ENCODE measurements around the gene KCTD20.

KCTD20 gene

GRCh38 chr6:36459501-36459900 lies 16.7 kb downstream of the KCTD20 start:
- Histone ChIP-seq H4K20me1 (ENCODE audit: insufficient read depth, low read length, poor library complexity, severe bottlenecking) (peaks cover 32% of the 10 kb centered on the region), H3F3A (ENCODE audit: low read depth) (no peaks in the 10 kb centered on the region), H3K4me1 (ENCODE audit: insufficient read depth, low read length, poor library complexity, severe bottlenecking) (no peaks in the 10 kb centered on the region), H3K9me3 (ENCODE audit: insufficient read depth, low read depth, low read length) (no peaks in the 10 kb centered on the region), H3K9ac (ENCODE audit: low read depth, low read length, poor library complexity, severe bottlenecking) (no peak overlapping the region), H3K36me3 (ENCODE audit: insufficient read depth, low read length) (no peaks in the 10 kb centered on the region), H3K9me2 (replicated peaks; ENCODE audit: low read depth, low read length) (no peaks in the 10 kb centered on the region), H2AFZ (ENCODE audit: low read length) (no peak overlapping the region), H3K79me2 (ENCODE audit: insufficient read depth, low read length) (peaks cover 93% of the 10 kb centered on the region), H3K27me3 (ENCODE audit: insufficient read depth, low read length, poor library complexity, severe bottlenecking) (no peaks in the 10 kb centered on the region), H3K4me3 (ENCODE audit: low read length, poor library complexity, severe bottlenecking) (no peak overlapping the region), H3K4me2 (ENCODE audit: low read depth, low read length, poor library complexity, severe bottlenecking) (no peak overlapping the region)
- TF ChIP-seq CTCF (conservative IDR thresholded peaks at IDR 0.05; ENCODE audit: low read length) (no peak), EZH2phosphoT487 (IDR thresholded peaks at IDR 0.05; ENCODE audit: borderline replicate concordance) (no peak)

GRCh38 chr6:36460916-36461315 lies 18.1 kb downstream of the KCTD20 start:
- no peak overlapping the region for H3K4me2 ChIP-seq (ENCODE audit: low read depth, low read length, poor library complexity, severe bottlenecking)
- peaks cover 39% of the 10 kb centered on the region for H4K20me1 ChIP-seq (ENCODE audit: insufficient read depth, low read length, poor library complexity, severe bottlenecking)
- H3K4me3 ChIP-seq (ENCODE audit: low read length, poor library complexity, severe bottlenecking), result no peak overlapping the region
- H3K9me3 ChIP-seq (ENCODE audit: insufficient read depth, low read depth, low read length), result no peaks in the 10 kb centered on the region
- H3K27me3 ChIP-seq (ENCODE audit: insufficient read depth, low read length, poor library complexity, severe bottlenecking), result no peaks in the 10 kb centered on the region
- H3F3A ChIP-seq (ENCODE audit: low read depth), result no peaks in the 10 kb centered on the region
- H2AFZ ChIP-seq (ENCODE audit: low read length), result no peak overlapping the region
- no peaks in the 10 kb centered on the region for H3K9me2 ChIP-seq (replicated peaks; ENCODE audit: low read depth, low read length)
- no peak overlapping the region for H3K9ac ChIP-seq (ENCODE audit: low read depth, low read length, poor library complexity, severe bottlenecking)
- no peaks in the 10 kb centered on the region for H3K36me3 ChIP-seq (ENCODE audit: insufficient read depth, low read length)
- H3K4me1 ChIP-seq (ENCODE audit: insufficient read depth, low read length, poor library complexity, severe bottlenecking), result no peaks in the 10 kb centered on the region
- peaks cover 90% of the 10 kb centered on the region for H3K79me2 ChIP-seq (ENCODE audit: insufficient read depth, low read length)
- TF ChIP-seq EZH2phosphoT487 (IDR thresholded peaks at IDR 0.05; ENCODE audit: borderline replicate concordance) (no peak), CTCF (conservative IDR thresholded peaks at IDR 0.05; ENCODE audit: low read length) (no peak)

- no peaks in the 10 kb centered on the region for H3K27me3 ChIP-seq (ENCODE audit: insufficient read depth, low read length, poor library complexity, severe bottlenecking)
- peaks cover 37% of the 10 kb centered on the region for H4K20me1 ChIP-seq (ENCODE audit: insufficient read depth, low read length, poor library complexity, severe bottlenecking)
- H2AFZ ChIP-seq (ENCODE audit: low read length), result no peak overlapping the region
- H3K36me3 ChIP-seq (ENCODE audit: insufficient read depth, low read length), result no peaks in the 10 kb centered on the region
- H3K4me1 ChIP-seq (ENCODE audit: insufficient read depth, low read length, poor library complexity, severe bottlenecking), result no peaks in the 10 kb centered on the region
- no peaks in the 10 kb centered on the region for H3K9me3 ChIP-seq (ENCODE audit: insufficient read depth, low read depth, low read length)
- H3K79me2 ChIP-seq (ENCODE audit: insufficient read depth, low read length), result peaks cover 90% of the 10 kb centered on the region
- no peaks in the 10 kb centered on the region for H3F3A ChIP-seq (ENCODE audit: low read depth)
- H3K9ac ChIP-seq (ENCODE audit: low read depth, low read length, poor library complexity, severe bottlenecking), result no peak overlapping the region
- no peak for TF ChIP-seq EZH2phosphoT487 (IDR thresholded peaks at IDR 0.05; ENCODE audit: borderline replicate concordance)
- no peak for TF ChIP-seq CTCF (conservative IDR thresholded peaks at IDR 0.05; ENCODE audit: low read length)
- no peak overlapping the region for H3K4me2 ChIP-seq (ENCODE audit: low read depth, low read length, poor library complexity, severe bottlenecking)
- no peaks in the 10 kb centered on the region for H3K9me2 ChIP-seq (replicated peaks; ENCODE audit: low read depth, low read length)
- no peak overlapping the region for H3K4me3 ChIP-seq (ENCODE audit: low read length, poor library complexity, severe bottlenecking)
Observed at GRCh38 chr6:36461646-36462045, 18.8 kb downstream of the KCTD20 start.
